MM.1S (cell line): ENCODE results near the gene ZNF346.

Source experiments
- CTCF ChIP-seq: fragments of 300-600 bp; sonication (generic); IDR thresholded peaks from 2 replicates; pipeline ENCODE4 v1.5.1; 2016; ENCODE audit warnings: antibody characterized with exemption, low read length, mixed read lengths
- EZH2 ChIP-seq: fragments of 300-600 bp; sonication (generic); optimal IDR thresholded peaks from 2 replicates; pipeline ENCODE3; 2017; ENCODE audit warnings: low read depth, mild to moderate bottlenecking, antibody characterized with exemption, low read length, mixed read lengths

DNA sequence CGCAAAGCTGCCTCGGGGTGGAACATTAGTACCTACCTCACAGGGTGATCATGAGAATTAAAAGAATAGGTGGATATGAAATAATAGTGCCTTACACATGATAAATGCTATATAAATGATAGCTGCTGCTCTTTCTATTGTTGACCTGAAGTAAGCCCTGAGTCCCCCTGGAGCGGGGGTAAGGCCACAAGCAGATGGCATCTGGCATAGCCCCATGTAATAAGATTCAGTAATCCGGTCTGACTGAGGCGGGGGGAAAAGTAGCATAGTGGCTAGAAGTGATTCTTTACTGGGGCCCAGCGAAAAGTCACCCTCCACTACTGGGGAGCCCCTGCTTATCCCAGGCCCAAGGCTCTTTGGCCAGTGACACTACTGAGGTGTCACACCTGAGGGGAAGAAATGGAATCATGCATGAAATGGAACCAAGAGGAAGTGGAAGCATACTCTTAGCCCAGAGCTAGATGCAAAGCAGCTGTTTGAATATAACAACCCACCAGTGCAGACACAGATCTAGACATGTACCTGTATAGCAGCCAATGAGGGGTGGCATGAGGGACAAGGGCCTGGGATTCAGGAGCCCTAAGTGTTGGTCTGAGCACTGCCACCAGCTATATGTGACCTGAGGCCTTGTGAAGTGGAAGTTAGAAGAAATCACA, 48.2 kb downstream of the ZNF346 start:
- TF ChIP-seq CTCF = no peak
- TF ChIP-seq EZH2 = no peak
